ENCODE data around the gene AFAP1.

DNA sequence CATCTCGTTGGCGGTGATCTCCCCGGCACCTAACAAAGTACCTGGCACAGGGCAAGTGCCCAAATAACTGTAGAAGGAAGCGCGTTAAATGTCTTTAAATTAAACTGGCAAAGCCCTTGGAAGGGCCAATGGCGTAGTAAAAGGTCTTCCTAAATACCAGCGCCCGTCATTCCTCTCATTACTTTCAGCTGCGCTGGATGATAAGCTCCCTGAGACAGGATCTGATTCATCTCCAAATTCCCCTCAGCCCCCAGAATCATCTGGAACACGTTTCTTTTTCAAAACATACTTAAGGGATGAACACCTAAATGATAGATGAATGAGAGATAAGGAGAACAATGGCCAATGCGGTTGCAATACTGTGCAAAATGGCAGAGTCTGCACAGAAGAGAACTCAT is 95.1 kb downstream of the AFAP1 start:
- TF ChIP-seq MAFK (IDR thresholded peaks at IDR 0.05; ENCODE audit: low read depth, low read length) (peak; percentile 4; the same call in 1 of the 2 replicates), POLR2A (IDR thresholded peaks at IDR 0.05; ENCODE audit: low read depth, low read length) (no peak), SMC3 (IDR thresholded peaks at IDR 0.05; ENCODE audit: low read depth, low read length) (0 out of 2 replicates have a peak, but pooled peaks have one; percentile 2), CEBPB (IDR thresholded peaks at IDR 0.05; ENCODE audit: low read depth, low read length) (peak; percentile 73), RFX5 (IDR thresholded peaks at IDR 0.05; ENCODE audit: low read depth, low read length) (no peak)
- TF ChIP-seq, protein P1, sequence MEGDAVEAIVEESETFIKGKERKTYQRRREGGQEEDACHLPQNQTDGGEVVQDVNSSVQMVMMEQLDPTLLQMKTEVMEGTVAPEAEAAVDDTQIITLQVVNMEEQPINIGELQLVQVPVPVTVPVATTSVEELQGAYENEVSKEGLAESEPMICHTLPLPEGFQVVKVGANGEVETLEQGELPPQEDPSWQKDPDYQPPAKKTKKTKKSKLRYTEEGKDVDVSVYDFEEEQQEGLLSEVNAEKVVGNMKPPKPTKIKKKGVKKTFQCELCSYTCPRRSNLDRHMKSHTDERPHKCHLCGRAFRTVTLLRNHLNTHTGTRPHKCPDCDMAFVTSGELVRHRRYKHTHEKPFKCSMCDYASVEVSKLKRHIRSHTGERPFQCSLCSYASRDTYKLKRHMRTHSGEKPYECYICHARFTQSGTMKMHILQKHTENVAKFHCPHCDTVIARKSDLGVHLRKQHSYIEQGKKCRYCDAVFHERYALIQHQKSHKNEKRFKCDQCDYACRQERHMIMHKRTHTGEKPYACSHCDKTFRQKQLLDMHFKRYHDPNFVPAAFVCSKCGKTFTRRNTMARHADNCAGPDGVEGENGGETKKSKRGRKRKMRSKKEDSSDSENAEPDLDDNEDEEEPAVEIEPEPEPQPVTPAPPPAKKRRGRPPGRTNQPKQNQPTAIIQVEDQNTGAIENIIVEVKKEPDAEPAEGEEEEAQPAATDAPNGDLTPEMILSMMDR (conservative IDR thresholded peaks at IDR 0.05; ENCODE audit: low read depth, low read length), result no peak

Measured in IMR-90 (cell line).